T-helper 2 cell treated with Interferon-gamma antibody and Interleukin-4, amounts not matched to agents 5 μg/mL and 100 μg/mL, for 36 hours (primary cell): Measurements from ENCODE around the gene PARVG.
"Not testable (repeated sequence)": the region's sequence is repeated elsewhere in the genome, so short reads cannot be mapped to it uniquely, and the experiment has no call there.

Source experiments
- DNase-seq: peaks from one replicate; pipeline ENCODE4 v3.0.0; 2021; ENCODE audit warnings: low spot score
- H3K27ac Mint-ChIP-seq: one replicate; pipeline ENCODE4 v1.8.0; 2021; ENCODE audit warnings: mild to moderate bottlenecking, mixed read lengths
- H3K27me3 Mint-ChIP-seq: one replicate; pipeline ENCODE4 v1.8.0; 2021; ENCODE audit warnings: low read depth, mixed read lengths
- H3K36me3 Mint-ChIP-seq: one replicate; pipeline ENCODE4 v1.8.0; 2021; ENCODE audit warnings: low read depth, mixed read lengths
- H3K4me1 Mint-ChIP-seq: one replicate; pipeline ENCODE4 v1.8.0; 2021; ENCODE audit warnings: low read depth, mixed read lengths
- H3K4me3 Mint-ChIP-seq: one replicate; pipeline ENCODE4 v1.8.0; 2022; ENCODE audit warnings: mild to moderate bottlenecking, moderate library complexity, mixed read lengths
- H3K9me3 Mint-ChIP-seq: one replicate; pipeline ENCODE4 v1.8.0; 2021; ENCODE audit warnings: mixed read lengths

Gene PARVG

DNA sequence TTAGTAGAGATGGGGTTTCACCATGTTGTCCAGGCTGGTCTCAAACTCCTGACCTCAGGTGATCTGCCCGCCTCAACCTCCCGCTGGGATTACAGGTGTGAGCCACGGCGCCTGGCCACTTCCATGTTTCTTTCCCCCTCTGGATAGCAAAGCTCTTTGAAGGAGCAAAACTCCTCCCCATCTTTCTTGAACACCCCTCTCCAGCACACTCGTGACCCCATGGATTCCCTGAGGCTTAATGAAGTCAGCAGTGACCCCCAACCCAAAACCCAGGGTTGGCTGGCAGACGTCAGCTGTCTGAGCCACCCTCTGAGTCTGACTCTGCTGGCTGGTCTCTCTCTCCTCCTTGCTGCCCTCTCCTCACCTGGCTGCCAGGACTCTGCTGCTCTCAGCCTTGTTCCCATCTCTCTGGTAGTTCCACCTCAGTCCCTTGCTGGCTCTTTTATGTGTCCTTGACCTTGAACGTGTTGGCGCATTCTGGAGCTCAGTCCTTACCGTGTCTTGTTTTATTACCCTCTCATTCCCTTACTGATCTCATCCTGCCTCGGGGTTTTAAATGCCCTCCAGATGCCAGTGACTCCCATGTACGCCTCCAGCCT lies 44.5 kb downstream of the PARVG start:
- Mint-ChIP-seq H3K4me1 (no peaks in the 10 kb centered on the region), H3K9me3 (peaks cover 11% of the 10 kb centered on the region), H3K27me3 (peaks cover 5% of the 10 kb centered on the region), H3K36me3 (no peaks in the 10 kb centered on the region), H3K4me3 (no peak overlapping the region), H3K27ac (no peak overlapping the region)
- DNase-seq: no peak

DNA sequence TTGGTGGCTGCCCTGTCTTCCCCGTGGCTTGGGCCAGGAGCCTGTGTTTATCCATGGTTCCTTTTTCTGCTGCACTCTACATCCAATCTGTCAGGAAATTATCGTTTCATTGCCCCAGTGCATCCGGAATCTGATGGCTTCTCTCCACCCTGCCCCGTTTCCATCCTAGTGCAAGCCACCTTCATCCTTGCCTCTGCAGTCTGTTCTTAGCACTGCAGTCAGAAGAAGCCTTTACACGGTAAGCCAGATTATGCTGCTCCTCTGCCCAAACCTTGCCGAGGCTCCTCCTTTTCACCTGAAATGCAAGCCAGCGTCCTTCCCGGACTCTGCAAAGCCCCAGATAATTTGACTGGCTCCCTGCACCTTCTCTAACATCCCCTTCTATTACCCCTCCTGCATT lies 45.1 kb downstream of the PARVG start:
- no peak for DNase-seq
- Mint-ChIP-seq H3K4me3 (no peak overlapping the region), H3K27ac (no peak overlapping the region), H3K9me3 (peaks cover 11% of the 10 kb centered on the region), H3K27me3 (peaks cover 5% of the 10 kb centered on the region), H3K4me1 (no peaks in the 10 kb centered on the region), H3K36me3 (no peaks in the 10 kb centered on the region)

DNA sequence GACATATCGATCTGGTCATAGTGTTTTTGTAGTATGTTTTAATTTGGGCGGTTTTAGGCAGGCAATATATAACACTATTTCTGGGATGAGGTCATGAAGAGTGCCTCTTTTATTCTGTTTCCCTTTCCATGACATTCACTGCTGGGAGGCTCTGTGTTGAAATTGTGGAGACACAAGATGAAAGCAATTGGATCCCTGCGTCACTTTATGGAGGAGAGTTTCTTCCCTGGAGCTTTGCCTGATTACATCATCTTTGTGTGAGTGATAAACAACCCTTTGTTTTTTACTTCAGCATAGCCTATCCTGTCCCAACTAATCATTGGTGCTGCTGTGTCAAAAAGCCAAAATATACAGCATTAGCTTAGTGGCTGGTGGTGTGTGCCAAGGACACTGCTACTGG lies 48.6 kb downstream of the PARVG start:
- no peak overlapping the region for H3K27ac Mint-ChIP-seq
- H3K4me3 Mint-ChIP-seq: no peak overlapping the region
- no peak for DNase-seq
- no peaks in the 10 kb centered on the region for H3K36me3 Mint-ChIP-seq
- H3K9me3 Mint-ChIP-seq: peaks cover 11% of the 10 kb centered on the region
- no peaks in the 10 kb centered on the region for H3K4me1 Mint-ChIP-seq
- H3K27me3 Mint-ChIP-seq: peaks cover 7% of the 10 kb centered on the region

DNA sequence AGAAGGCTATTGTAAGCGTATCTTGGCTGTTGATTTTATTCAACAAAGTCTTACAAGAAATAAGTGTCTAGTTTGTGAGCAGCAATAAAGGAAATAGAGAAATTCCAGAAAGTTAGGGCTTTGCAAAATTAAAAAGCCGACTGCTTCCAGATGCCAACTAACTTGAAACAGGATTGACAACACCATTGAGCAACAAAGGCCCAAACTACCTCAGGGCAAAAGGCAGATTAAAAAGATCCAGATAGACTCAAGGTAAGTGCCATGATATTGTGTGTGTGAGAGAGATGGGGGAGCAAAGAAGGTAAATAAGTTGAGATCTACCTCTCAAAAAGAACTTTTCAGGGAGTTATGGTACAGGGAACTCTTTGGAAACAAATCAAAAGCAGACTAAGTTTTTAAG lies 49.1 kb downstream of the PARVG start:
- no peaks in the 10 kb centered on the region for H3K4me1 Mint-ChIP-seq
- peaks cover 11% of the 10 kb centered on the region for H3K9me3 Mint-ChIP-seq
- peaks cover 7% of the 10 kb centered on the region for H3K27me3 Mint-ChIP-seq
- no peak for DNase-seq
- H3K36me3 Mint-ChIP-seq: no peaks in the 10 kb centered on the region
- no peak overlapping the region for H3K4me3 Mint-ChIP-seq
- H3K27ac Mint-ChIP-seq: no peak overlapping the region

DNA sequence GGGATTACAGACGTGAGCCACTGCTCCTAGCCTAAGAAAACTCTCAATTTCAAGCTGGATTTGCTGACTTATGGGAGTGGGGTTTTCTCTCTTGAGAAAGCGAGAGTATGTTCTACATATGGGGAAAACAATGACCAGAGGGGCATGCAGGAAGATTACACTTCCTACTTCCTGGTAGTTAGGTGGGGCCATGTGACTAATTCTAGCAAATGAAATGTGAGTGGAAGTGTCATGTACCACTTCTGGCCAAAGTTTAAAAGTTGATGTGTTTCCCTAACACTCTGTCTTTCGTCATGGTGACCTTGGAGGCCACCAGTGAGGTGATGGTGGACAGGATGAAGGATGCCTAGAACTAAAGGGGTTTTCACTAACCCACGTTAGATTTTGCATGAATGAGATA lies 50.5 kb downstream of the PARVG start:
- H3K9me3 Mint-ChIP-seq: peaks cover 11% of the 10 kb centered on the region
- H3K27ac Mint-ChIP-seq: no peak overlapping the region
- H3K4me1 Mint-ChIP-seq: no peaks in the 10 kb centered on the region
- no peak for DNase-seq
- H3K27me3 Mint-ChIP-seq: peaks cover 7% of the 10 kb centered on the region
- no peak overlapping the region for H3K4me3 Mint-ChIP-seq
- H3K36me3 Mint-ChIP-seq: no peaks in the 10 kb centered on the region

DNA sequence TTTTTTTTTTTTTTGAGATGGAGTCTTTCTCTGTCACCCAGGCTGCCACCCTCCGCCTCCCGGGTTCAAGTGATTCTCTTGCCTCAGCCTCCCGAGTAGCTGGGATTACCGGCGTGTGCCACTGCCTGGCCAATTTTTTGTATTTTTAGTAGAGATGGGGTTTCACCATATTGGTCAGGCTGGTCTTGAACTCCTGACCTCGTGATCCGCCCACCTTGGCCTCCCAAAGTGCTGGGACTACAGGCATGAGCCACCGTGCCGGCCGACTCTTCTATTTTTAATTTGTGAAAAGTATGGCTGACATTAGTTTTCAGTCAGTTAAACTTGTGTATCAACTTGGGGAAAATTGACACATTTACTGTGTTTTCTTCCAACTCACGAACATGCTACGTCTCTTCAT lies 53.6 kb downstream of the PARVG start:
- peaks cover 15% of the 10 kb centered on the region for H3K27me3 Mint-ChIP-seq
- not testable (repeated sequence) for H3K4me1 Mint-ChIP-seq, H3K27ac Mint-ChIP-seq, H3K36me3 Mint-ChIP-seq, H3K4me3 Mint-ChIP-seq, DNase-seq, H3K9me3 Mint-ChIP-seq

DNA sequence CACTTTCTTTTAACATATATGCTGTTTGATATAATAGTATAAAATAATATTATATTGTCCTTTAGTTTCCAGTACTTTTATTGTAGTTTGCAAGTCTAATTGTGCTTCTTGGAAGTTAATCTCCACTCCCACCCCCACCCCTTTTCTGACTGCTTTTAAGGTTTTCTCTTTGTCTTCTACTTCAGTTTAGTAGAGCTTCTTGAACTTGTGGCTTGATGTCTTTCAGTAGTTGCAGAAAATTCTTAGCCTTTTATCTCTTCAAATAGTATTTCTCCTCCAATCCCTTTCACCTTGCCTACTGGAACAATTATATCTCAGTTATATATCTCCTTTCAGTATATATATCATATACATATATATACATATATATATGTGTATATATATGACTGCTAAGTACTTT lies 56.6 kb downstream of the PARVG start:
- no peaks in the 10 kb centered on the region for H3K4me1 Mint-ChIP-seq
- DNase-seq: no peak
- H3K36me3 Mint-ChIP-seq: no peaks in the 10 kb centered on the region
- no peak overlapping the region for H3K27ac Mint-ChIP-seq
- H3K27me3 Mint-ChIP-seq: peaks cover 24% of the 10 kb centered on the region
- no peak overlapping the region for H3K4me3 Mint-ChIP-seq
- H3K9me3 Mint-ChIP-seq: no peaks in the 10 kb centered on the region

DNA sequence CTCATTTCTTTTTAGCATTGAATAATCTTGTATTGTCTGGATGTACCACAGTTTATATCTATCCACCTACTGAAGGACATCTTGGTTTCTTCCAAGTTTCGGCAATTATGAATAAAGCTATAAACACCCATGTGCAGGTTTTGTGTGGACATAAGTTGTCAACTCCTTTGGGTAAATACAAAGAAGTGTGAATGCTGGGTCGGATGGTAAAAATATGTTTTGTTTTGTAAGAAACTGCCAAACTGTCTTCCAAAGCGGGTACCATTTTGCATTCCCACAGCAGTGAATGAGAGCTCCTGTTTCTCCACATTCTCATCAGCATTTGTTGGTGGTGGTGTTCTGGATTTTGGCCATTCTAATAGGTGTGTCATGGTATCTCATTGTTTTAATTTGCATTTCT lies 60.4 kb downstream of the PARVG start:
- H3K27me3 Mint-ChIP-seq: peaks cover 28% of the 10 kb centered on the region
- DNase-seq, H3K36me3 Mint-ChIP-seq, H3K9me3 Mint-ChIP-seq, H3K4me1 Mint-ChIP-seq, H3K27ac Mint-ChIP-seq, H3K4me3 Mint-ChIP-seq: not testable (repeated sequence)

DNA sequence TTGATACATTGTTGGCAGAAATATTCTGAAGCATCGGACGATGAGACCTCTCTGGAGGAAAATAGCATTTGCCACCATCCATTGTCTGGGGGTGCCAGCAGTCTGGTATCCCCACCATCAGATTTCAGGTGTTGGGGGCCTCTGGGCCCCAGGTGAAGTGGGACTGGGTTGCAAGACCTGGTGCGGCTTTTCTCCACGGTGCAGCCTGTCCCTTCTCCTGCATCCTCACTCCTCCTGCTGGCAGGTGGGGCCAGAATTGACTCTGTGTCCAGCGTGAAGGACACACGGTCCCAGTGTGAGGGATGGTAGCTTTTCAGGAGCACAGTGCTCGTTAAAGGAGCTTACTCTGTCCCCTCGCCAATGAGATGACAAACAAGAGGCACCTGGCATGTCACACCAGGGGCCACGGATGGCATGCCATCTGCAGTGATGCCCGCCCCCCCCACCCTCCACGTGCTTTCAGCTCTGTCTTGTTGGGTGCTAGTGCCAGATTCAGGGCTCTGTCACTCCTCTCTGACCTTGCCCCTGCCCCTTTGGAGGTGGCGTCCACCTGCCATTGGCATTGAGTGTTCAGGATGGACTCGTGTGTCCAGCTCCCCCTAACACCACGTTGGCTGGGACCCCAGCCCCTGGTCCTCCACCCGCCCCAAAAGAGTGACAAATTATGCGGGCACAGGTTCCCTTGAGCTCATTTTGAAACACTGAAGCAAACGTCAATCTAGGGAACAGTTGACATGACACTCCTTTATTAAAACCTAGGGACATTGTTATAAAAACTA lies 62.4 kb downstream of the PARVG start:
- no peaks in the 10 kb centered on the region for H3K36me3 Mint-ChIP-seq
- no peak overlapping the region for H3K27ac Mint-ChIP-seq
- H3K27me3 Mint-ChIP-seq: peaks cover 18% of the 10 kb centered on the region
- H3K9me3 Mint-ChIP-seq: no peaks in the 10 kb centered on the region
- no peak for DNase-seq
- no peak overlapping the region for H3K4me3 Mint-ChIP-seq
- H3K4me1 Mint-ChIP-seq: no peaks in the 10 kb centered on the region

DNA sequence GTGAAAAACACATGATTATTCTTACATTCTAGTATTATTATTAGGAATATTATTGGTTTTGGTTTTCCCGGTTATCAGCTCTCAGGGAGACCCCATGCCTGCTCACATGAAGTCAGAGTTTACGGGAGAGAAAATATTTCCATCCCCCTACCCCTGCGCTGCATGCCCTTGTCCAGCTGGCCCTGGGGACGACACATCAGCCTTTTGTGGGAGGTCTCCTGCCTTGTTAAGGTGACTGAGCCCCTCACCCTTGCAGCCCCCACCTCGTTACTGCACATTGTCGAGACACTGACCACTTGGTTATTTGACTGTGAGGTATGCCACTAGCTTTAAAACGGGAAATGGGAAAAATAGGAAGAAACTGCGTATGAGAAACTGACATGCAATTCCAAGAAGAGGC lies 63.0 kb downstream of the PARVG start:
- no peaks in the 10 kb centered on the region for H3K4me1 Mint-ChIP-seq
- DNase-seq: no peak
- H3K4me3 Mint-ChIP-seq: no peak overlapping the region
- H3K27me3 Mint-ChIP-seq: peaks cover 18% of the 10 kb centered on the region
- H3K36me3 Mint-ChIP-seq: no peaks in the 10 kb centered on the region
- no peaks in the 10 kb centered on the region for H3K9me3 Mint-ChIP-seq
- no peak overlapping the region for H3K27ac Mint-ChIP-seq

DNA sequence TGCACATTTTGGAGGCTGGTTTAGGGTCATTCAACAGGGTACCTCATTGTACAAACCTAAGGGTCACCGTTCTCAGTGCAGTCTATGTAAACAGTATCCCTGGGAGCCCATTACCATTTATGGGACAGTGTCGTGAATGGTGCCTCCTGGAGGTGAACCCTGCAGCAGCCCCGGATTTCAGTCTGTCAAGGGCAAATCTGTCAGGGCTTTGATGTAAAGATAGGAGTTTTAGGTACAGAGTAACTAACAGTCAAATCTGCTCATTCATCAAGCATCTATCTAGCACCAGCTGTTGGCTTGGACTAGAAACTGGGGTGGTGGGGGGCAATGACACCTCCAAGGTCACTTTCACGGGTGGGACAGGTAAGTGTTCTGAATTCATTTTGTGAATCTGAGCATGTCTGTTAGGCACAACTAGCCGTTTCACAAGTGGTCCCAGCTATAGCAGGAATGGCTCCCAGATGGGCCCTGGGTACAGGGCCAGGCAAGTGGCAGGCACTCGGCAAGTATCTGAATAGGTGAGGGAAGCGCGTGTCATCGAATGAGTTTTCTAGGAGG lies 63.6 kb downstream of the PARVG start:
- Mint-ChIP-seq H3K36me3 (no peaks in the 10 kb centered on the region), H3K27me3 (peaks cover 15% of the 10 kb centered on the region), H3K4me1 (no peaks in the 10 kb centered on the region), H3K27ac (no peak overlapping the region), H3K9me3 (no peaks in the 10 kb centered on the region), H3K4me3 (no peak overlapping the region)
- DNase-seq: no peak

DNA sequence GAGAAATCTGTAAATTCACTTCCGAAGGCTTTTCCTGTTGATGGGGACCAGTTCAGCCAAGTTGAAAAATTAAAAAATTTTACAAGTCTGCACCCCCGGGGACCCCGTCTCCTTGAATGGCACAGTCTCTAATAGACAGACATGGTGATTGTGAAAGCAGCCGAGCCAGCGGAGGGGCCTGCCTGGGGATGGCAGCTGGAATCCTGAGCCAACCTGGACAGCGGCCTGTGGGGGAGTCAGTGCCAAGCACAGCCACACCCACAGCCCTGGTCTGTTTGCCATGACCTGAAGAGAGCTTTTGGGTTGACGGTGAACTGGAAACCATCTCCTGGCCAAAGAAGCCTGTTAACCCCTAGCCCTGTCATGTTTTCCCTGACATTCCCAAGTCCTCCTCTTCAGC lies 64.7 kb downstream of the PARVG start:
- Mint-ChIP-seq H3K27me3 (peaks cover 8% of the 10 kb centered on the region), H3K36me3 (no peaks in the 10 kb centered on the region), H3K4me3 (no peak overlapping the region), H3K9me3 (peaks cover 10% of the 10 kb centered on the region), H3K27ac (no peak overlapping the region), H3K4me1 (no peaks in the 10 kb centered on the region)
- DNase-seq: no peak

DNA sequence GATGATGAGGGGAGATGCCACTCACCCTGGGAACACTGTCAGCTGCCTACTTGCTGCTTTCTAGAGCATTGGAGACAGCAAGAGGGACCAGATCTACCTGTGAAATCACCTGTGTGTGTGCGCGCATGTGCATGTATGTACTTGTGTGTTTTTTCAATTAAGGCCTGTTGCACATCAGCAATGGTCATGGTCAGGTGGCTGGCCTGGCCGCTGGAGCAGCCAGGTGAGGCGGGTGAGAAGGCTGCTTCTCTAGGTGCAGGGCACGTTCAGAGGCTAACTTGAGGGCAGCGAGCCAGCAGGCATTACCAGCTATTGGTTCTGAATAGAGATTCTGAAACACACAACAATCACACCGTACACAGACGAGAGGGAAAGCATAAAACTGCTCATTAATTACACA lies 65.1 kb downstream of the PARVG start:
- no peaks in the 10 kb centered on the region for H3K4me1 Mint-ChIP-seq
- no peak overlapping the region for H3K4me3 Mint-ChIP-seq
- peaks cover 12% of the 10 kb centered on the region for H3K9me3 Mint-ChIP-seq
- H3K27me3 Mint-ChIP-seq: peaks cover 6% of the 10 kb centered on the region
- H3K36me3 Mint-ChIP-seq: no peaks in the 10 kb centered on the region
- no peak for DNase-seq
- no peak overlapping the region for H3K27ac Mint-ChIP-seq

DNA sequence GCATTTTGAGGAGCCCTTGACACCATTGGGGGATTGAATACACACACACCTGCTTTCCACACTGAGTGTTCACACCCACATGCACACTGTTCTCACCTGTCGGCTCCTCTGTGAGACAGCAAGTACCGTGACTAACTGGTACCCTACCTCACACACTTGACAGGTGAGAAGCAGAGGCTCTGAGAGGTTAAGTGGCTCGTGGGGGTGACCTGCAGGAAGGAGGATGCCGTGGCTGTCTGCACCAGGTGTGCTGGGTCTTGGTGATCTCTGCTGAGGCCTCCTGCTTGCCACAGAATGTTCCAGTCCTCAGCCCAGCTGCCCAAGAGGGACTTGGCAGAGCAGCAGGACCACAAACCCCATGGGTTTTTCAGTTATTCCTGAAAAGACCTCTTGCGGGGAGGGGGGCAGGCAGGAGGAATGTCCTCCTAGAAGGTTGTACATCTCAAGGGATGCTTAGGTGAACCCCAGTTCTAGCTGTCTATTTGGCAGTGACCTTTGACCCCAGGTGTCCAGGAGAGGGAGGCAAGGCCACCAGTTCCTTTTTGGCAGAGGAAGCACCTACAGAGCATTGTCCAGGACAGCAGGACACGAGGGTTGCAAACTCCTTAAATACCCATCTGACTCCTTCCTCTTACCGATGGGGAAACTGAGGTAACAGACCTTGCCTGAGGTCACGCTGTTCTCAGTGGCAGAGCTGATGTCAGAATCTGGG lies 66.0 kb downstream of the PARVG start:
- Mint-ChIP-seq H3K27me3 (peaks cover 6% of the 10 kb centered on the region), H3K27ac (no peak overlapping the region), H3K9me3 (peaks cover 12% of the 10 kb centered on the region), H3K36me3 (no peaks in the 10 kb centered on the region), H3K4me3 (no peak overlapping the region), H3K4me1 (no peaks in the 10 kb centered on the region)
- no peak for DNase-seq
